Measurements from ENCODE around the gene PCIF1. TPM values are rescaled to one million over a fixed set of nuclear protein-coding genes. Genes with fewer than 3 reads are reported as not detected.

PCIF1 gene
- total and polyA plus RNA-seq, 8 donors = 21.0 to 41.4 (median 27.3) TPM

- TF ChIP-seq POLR2AphosphoS5 (IDR thresholded peaks at IDR 0.05) = no peak
- TF ChIP-seq POLR2A (IDR thresholded peaks at IDR 0.05) = no peak
- H3K4me1 ChIP-seq = peaks cover 0 to 14% (median 10%) of the 10 kb centered on the region in 4 donors
- 80 to 87% (median 83%) methylated on average over 11 of the region's 11 CpGs for WGBS, 5 donors
- no peaks in the 10 kb centered on the region for H3K36me3 ChIP-seq
- DNase-seq = no peak
- no peaks in the 10 kb centered on the region for H3K9me3 ChIP-seq
- H3K4me3 ChIP-seq = no peak overlapping the region
- intact Hi-C loops (cut with DNase I; ENCODE audit: low total_unique reads) = no loop called here
- no peak overlapping the region for H3K27ac ChIP-seq
- no peaks in the 10 kb centered on the region for H3K27me3 ChIP-seq
These were observed 41.2 kb downstream of the PCIF1 start for GRCh38 chr20:45975686-45976085.

GRCh38 chr20:45976086-45976485, 41.6 kb downstream of the PCIF1 start:
- peaks cover 0 to 10% (median 6%) of the 10 kb centered on the region in 4 donors for H3K4me1 ChIP-seq

GRCh38 chr20:45981261-45981660, 46.8 kb downstream of the PCIF1 start:
- TF ChIP-seq POLR2A (IDR thresholded peaks at IDR 0.05) (no peak), CTCF (IDR thresholded peaks at IDR 0.05) (no peak), EP300 (IDR thresholded peaks at IDR 0.05) (no peak), POLR2AphosphoS5 (IDR thresholded peaks at IDR 0.05) (no peak)
- H3K36me3 ChIP-seq = no peaks in the 10 kb centered on the region
- no peak overlapping the region for H3K4me3 ChIP-seq
- H3K27me3 ChIP-seq = peaks cover 0 to 24% (median 0%) of the 10 kb centered on the region in 3 donors
- intact Hi-C loops (cut with DNase I; ENCODE audit: low total_unique reads) = no loop called here
- no peak for DNase-seq
- H3K4me1 ChIP-seq = no peaks in the 10 kb centered on the region
- no peaks in the 10 kb centered on the region for H3K9me3 ChIP-seq
- H3K27ac ChIP-seq = no peak overlapping the region
- WGBS, 5 donors = 88 to 100% (median 92%) methylated on average over 3 to 6 of the region's 6 CpGs

More at GRCh38 chr20:45976086-45976485, 41.6 kb downstream of the PCIF1 start:
- Histone ChIP-seq H3K27me3 (no peaks in the 10 kb centered on the region), H3K4me3 (no peak overlapping the region), H3K9me3 (no peaks in the 10 kb centered on the region), H3K27ac (no peak overlapping the region), H3K36me3 (no peaks in the 10 kb centered on the region)
- no peak for DNase-seq
- TF ChIP-seq EP300 (IDR thresholded peaks at IDR 0.05) (no peak), POLR2A (IDR thresholded peaks at IDR 0.05) (no peak), CTCF (IDR thresholded peaks at IDR 0.05) (no peak), POLR2AphosphoS5 (IDR thresholded peaks at IDR 0.05) (no peak)
- WGBS, 5 donors = 74 to 88% (median 84%) methylated on average over 6 of the region's 6 CpGs
- intact Hi-C loops (cut with DNase I; ENCODE audit: low total_unique reads) = no loop called here

- Histone ChIP-seq H3K27me3 (peaks cover 0 to 42% (median 0%) of the 10 kb centered on the region in 3 donors), H3K9me3 (no peaks in the 10 kb centered on the region), H3K4me1 (peaks cover 0 to 7% (median 0%) of the 10 kb centered on the region in 4 donors), H3K4me3 (no peak overlapping the region), H3K36me3 (no peaks in the 10 kb centered on the region), H3K27ac (no peak overlapping the region)
- intact Hi-C loops (cut with DNase I; ENCODE audit: low total_unique reads) = no loop called here
- WGBS, 5 donors = 44 to 62% (median 59%) methylated on average over 7 of the region's 7 CpGs
- DNase-seq = no peak
- TF ChIP-seq CTCF (IDR thresholded peaks at IDR 0.05) (no peak), EP300 (IDR thresholded peaks at IDR 0.05) (no peak), POLR2AphosphoS5 (IDR thresholded peaks at IDR 0.05) (no peak), POLR2A (IDR thresholded peaks at IDR 0.05) (no peak)
These were observed 48.8 kb downstream of the PCIF1 start for GRCh38 chr20:45983279-45983743.

GRCh38 chr20:45985573-45985972, 51.1 kb downstream of the PCIF1 start:
- 61 to 71% (median 64%) methylated on average over 7 of the region's 7 CpGs for WGBS, 5 donors
- Histone ChIP-seq H3K4me3 (no peak overlapping the region), H3K4me1 (peaks cover 0 to 7% (median 0%) of the 10 kb centered on the region in 4 donors), H3K9me3 (no peaks in the 10 kb centered on the region), H3K27ac (no peak overlapping the region), H3K36me3 (no peaks in the 10 kb centered on the region), H3K27me3 (peaks cover 0 to 64% (median 0%) of the 10 kb centered on the region in 3 donors)
- DNase-seq = no peak
- TF ChIP-seq EP300 (IDR thresholded peaks at IDR 0.05) (no peak), POLR2A (IDR thresholded peaks at IDR 0.05) (no peak), POLR2AphosphoS5 (IDR thresholded peaks at IDR 0.05) (no peak), CTCF (IDR thresholded peaks at IDR 0.05) (no peak)
- intact Hi-C loops (cut with DNase I; ENCODE audit: low total_unique reads) = no loop called here
